Astrocyte (in vitro differentiated cells and primary cell): ENCODE data around the gene GDF10. TPM values are rescaled to one million over a fixed set of nuclear protein-coding genes. Genes with fewer than 3 reads are reported as not detected.

ENCODE experiments used
- DNase-seq: peaks from one replicate; pipeline ENCODE4 v3.0.0-alpha.2; 2010; ENCODE audit warnings: low read depth
- FAIRE-seq: peaks from 2 replicates; lab custom pipeline; 2011; peaks lifted over from hg19 to GRCh38; lab: Jason Lieb, UNC
- H2AFZ ChIP-seq: 2 replicates; pipeline ENCODE4 v1.6.0; 2012; ENCODE audit warnings: low read depth, low read length, inconsistent platforms
- H3K27ac ChIP-seq: 2 replicates; pipeline ENCODE4 v1.5.1; 2011; ENCODE audit warnings: low read depth, low read length, inconsistent platforms
- H3K27me3 ChIP-seq: 2 replicates; pipeline ENCODE4 v1.6.0; 2011; ENCODE audit warnings: low read length, inconsistent platforms; ENCODE audit not compliant: insufficient read depth
- H3K36me3 ChIP-seq: 2 replicates; pipeline ENCODE4 v1.5.1; 2011; ENCODE audit warnings: low read length, inconsistent platforms; ENCODE audit not compliant: insufficient read depth
- H3K4me1 ChIP-seq: 2 replicates; pipeline ENCODE4 v1.5.1; 2011; ENCODE audit warnings: low read length, inconsistent platforms; ENCODE audit not compliant: insufficient read depth
- H3K4me2 ChIP-seq: 2 replicates; pipeline ENCODE4 v1.6.0; 2012; ENCODE audit warnings: low read length, inconsistent platforms
- H3K4me3 ChIP-seq: 2 replicates; pipeline ENCODE4 v1.5.1; 2011; ENCODE audit warnings: low read depth, mild to moderate bottlenecking, low read length, inconsistent platforms; ENCODE audit not compliant: insufficient read depth
- H3K79me2 ChIP-seq: 2 replicates; pipeline ENCODE4 v1.6.0; 2012; ENCODE audit warnings: mild to moderate bottlenecking, low read length, inconsistent platforms; ENCODE audit not compliant: insufficient read depth
- H3K9ac ChIP-seq: 2 replicates; pipeline ENCODE4 v1.6.0; 2012; ENCODE audit warnings: mild to moderate bottlenecking, low read length, inconsistent platforms
- H3K9me3 ChIP-seq: 2 replicates; pipeline ENCODE4 v1.5.1; 2012; ENCODE audit warnings: low read depth, mild to moderate bottlenecking, low read length, inconsistent platforms; ENCODE audit not compliant: insufficient read depth
- H4K20me1 ChIP-seq: 2 replicates; pipeline ENCODE4 v1.6.0; 2012; ENCODE audit warnings: low read length, inconsistent platforms; ENCODE audit not compliant: insufficient read depth
- H3K27ac Mint-ChIP-seq: one replicate; pipeline ENCODE4 v1.8.0; 2021; ENCODE audit warnings: mild to moderate bottlenecking, mixed read lengths; ENCODE audit not compliant: unreplicated experiment
- H3K27me3 Mint-ChIP-seq: one replicate; pipeline ENCODE4 v1.8.0; 2021; ENCODE audit warnings: low read depth, mixed read lengths; ENCODE audit not compliant: unreplicated experiment
- H3K36me3 Mint-ChIP-seq: one replicate; pipeline ENCODE4 v1.8.0; 2021; ENCODE audit warnings: low read depth, mixed read lengths; ENCODE audit not compliant: unreplicated experiment
- H3K4me1 Mint-ChIP-seq: one replicate; pipeline ENCODE4 v1.8.0; 2021; ENCODE audit warnings: low read depth, mixed read lengths; ENCODE audit not compliant: unreplicated experiment
- H3K4me3 Mint-ChIP-seq: one replicate; pipeline ENCODE4 v1.8.0; 2021; ENCODE audit warnings: mild to moderate bottlenecking, moderate library complexity, mixed read lengths; ENCODE audit not compliant: unreplicated experiment
- H3K9me3 Mint-ChIP-seq: one replicate; pipeline ENCODE4 v1.8.0; 2021; ENCODE audit warnings: mild to moderate bottlenecking, mixed read lengths; ENCODE audit not compliant: unreplicated experiment
- EZH2 ChIP-seq: IDR thresholded peaks from 2 replicates; pipeline ENCODE4 v1.6.1; 2012; ENCODE audit warnings: mild to moderate bottlenecking, low read length, inconsistent platforms; ENCODE audit not compliant: insufficient read depth
- total RNA-seq: library from RNA; stranded (reverse); gene quantifications from 2 replicates; pipeline ENCODE4 v1.2.1, GENCODE V29; 2021
- TF ChIP-seq, protein P1 (sequence below): IDR thresholded peaks from 2 replicates; pipeline ENCODE4 v1.5.1; 2011; ENCODE audit warnings: low read depth, mild to moderate bottlenecking, inconsistent platforms, low read length, moderate library complexity; ENCODE audit not compliant: insufficient read depth

Gene GDF10
- total RNA-seq, 1 donor from 2014 or later, result 2.2 TPM

DNA sequence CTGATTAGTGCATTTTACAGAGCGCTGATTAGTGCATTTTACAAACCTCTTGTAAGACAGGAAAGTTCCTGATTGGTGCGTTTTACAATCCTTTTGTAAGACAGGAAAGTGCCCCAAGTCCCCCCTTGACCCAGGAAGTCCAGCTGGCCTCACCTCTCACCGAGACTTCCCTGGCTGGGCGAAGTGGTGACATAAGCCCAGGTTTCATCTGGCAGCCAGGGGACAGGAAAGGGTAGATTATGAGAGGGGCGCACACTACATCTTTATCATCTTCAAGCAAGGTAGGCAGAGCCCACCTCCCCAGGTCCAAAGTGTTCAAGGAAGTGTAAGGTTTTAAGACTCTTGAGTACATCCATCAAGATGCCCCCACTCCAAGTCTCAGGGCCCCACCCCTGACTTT lies 5.5 kb upstream of the GDF10 start:
- Histone ChIP-seq H4K20me1 (no peaks in the 10 kb centered on the region), H2AFZ (no peak overlapping the region), H3K27ac (no peak overlapping the region), H3K36me3 (no peaks in the 10 kb centered on the region), H3K27me3 (peaks cover 35% of the 10 kb centered on the region), H3K4me1 (no peaks in the 10 kb centered on the region), H3K79me2 (no peaks in the 10 kb centered on the region), H3K9ac (no peak overlapping the region), H3K9me3 (no peaks in the 10 kb centered on the region), H3K4me3 (no peak overlapping the region), H3K4me2 (no peak overlapping the region)
- DNase-seq (no peak), FAIRE-seq (no peak)
- Mint-ChIP-seq H3K4me1 (no peaks in the 10 kb centered on the region), H3K36me3 (no peaks in the 10 kb centered on the region), H3K4me3 (no peak overlapping the region), H3K27me3 (peaks cover 77% of the 10 kb centered on the region), H3K27ac (no peak overlapping the region), H3K9me3 (no peaks in the 10 kb centered on the region)
- TF ChIP-seq, protein P1, sequence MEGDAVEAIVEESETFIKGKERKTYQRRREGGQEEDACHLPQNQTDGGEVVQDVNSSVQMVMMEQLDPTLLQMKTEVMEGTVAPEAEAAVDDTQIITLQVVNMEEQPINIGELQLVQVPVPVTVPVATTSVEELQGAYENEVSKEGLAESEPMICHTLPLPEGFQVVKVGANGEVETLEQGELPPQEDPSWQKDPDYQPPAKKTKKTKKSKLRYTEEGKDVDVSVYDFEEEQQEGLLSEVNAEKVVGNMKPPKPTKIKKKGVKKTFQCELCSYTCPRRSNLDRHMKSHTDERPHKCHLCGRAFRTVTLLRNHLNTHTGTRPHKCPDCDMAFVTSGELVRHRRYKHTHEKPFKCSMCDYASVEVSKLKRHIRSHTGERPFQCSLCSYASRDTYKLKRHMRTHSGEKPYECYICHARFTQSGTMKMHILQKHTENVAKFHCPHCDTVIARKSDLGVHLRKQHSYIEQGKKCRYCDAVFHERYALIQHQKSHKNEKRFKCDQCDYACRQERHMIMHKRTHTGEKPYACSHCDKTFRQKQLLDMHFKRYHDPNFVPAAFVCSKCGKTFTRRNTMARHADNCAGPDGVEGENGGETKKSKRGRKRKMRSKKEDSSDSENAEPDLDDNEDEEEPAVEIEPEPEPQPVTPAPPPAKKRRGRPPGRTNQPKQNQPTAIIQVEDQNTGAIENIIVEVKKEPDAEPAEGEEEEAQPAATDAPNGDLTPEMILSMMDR, result no peak
- no peak for TF ChIP-seq EZH2

DNA sequence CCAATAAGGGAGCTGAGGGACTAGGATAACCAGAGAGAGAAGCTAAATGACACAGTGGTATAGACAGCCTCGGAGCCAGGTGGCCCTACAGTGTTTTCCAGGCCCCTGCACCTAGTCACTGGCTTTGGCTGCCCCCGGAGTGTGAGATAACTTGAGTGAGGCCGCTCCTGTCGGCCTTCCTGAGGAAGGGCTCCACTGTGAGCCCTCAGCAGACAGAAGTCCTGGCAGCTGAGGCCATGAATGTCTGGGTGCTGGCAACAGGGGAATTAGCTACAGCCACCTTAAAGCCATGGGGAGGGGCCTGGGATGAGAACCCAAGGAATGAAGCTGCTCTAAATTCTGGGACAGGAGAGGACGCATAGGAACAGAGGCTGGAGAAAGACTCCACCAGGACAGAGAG lies 4.6 kb upstream of the GDF10 start:
- DNase-seq (no peak), FAIRE-seq (no peak)
- Mint-ChIP-seq H3K36me3 (no peaks in the 10 kb centered on the region), H3K4me3 (no peak overlapping the region), H3K4me1 (no peaks in the 10 kb centered on the region), H3K27ac (no peak overlapping the region), H3K9me3 (no peaks in the 10 kb centered on the region), H3K27me3 (peaks cover 73% of the 10 kb centered on the region)
- no peak overlapping the region for H2AFZ ChIP-seq
- peaks cover 2% of the 10 kb centered on the region for H3K4me1 ChIP-seq
- H3K36me3 ChIP-seq, result no peaks in the 10 kb centered on the region
- H3K27me3 ChIP-seq, result peaks cover 36% of the 10 kb centered on the region
- no peak overlapping the region for H3K4me2 ChIP-seq
- no peak overlapping the region for H3K9ac ChIP-seq
- no peaks in the 10 kb centered on the region for H3K9me3 ChIP-seq
- H4K20me1 ChIP-seq, result no peaks in the 10 kb centered on the region
- no peak overlapping the region for H3K4me3 ChIP-seq
- TF ChIP-seq EZH2, result no peak
- TF ChIP-seq, protein P1, result no peak
- H3K79me2 ChIP-seq, result no peaks in the 10 kb centered on the region
- no peak overlapping the region for H3K27ac ChIP-seq

DNA sequence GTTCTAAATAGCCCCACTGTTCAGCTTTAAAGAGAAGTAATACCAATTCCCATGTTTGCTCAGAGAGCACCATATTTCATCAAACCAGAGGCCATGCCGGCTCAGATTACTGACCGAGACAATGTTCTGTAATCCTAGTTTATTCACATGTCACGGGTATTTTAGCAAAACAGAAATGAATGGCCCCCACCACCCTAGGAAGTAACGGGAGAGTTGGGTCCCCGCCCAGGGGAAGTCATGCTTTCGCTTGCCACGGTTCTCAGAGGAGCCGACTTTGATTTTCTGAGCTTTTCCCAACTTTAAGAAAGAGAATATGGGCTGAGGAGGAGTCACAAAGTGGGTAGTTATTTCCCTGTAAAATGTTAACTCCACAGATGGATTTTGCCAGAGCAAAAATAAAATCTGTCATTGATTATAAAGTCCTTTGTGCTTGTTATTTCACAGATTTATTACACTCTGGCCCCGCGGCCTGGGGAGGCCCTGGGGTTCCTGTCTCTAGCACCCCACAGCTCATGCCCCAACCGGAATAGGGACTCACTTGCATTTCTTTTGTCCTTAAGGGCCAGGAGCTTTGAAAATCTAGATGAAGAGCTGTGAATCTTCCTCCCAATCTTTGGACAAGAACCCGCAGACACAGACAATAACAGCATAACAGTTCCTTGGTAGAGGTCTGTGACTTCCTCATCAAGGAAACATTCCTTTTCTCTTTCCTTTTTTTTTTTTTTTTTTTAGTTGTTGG lies 3.7 kb upstream of the GDF10 start:
- Histone ChIP-seq H3K79me2 (no peaks in the 10 kb centered on the region), H3K9me3 (no peaks in the 10 kb centered on the region), H3K4me2 (no peak overlapping the region), H3K4me3 (no peak overlapping the region), H3K9ac (no peak overlapping the region), H4K20me1 (no peaks in the 10 kb centered on the region), H3K27me3 (peaks cover 38% of the 10 kb centered on the region), H3K27ac (no peak overlapping the region), H3K4me1 (peaks cover 2% of the 10 kb centered on the region), H2AFZ (no peak overlapping the region), H3K36me3 (no peaks in the 10 kb centered on the region)
- Mint-ChIP-seq H3K4me3 (no peak overlapping the region), H3K27ac (no peak overlapping the region), H3K27me3 (peaks cover 72% of the 10 kb centered on the region), H3K36me3 (no peaks in the 10 kb centered on the region), H3K4me1 (peaks cover 2% of the 10 kb centered on the region), H3K9me3 (no peaks in the 10 kb centered on the region)
- FAIRE-seq, result no peak
- no peak for DNase-seq
- TF ChIP-seq, protein P1, result no peak
- TF ChIP-seq EZH2, result no peak
